ENCODE results near the gene CCDC88C. TPM values are rescaled to one million over a fixed set of nuclear protein-coding genes. Genes with fewer than 3 reads are reported as not detected.

Gene CCDC88C
- total and polyA plus RNA-seq, 2 experiments from 2014 or later: 23.6 to 60.7 TPM

DNA sequence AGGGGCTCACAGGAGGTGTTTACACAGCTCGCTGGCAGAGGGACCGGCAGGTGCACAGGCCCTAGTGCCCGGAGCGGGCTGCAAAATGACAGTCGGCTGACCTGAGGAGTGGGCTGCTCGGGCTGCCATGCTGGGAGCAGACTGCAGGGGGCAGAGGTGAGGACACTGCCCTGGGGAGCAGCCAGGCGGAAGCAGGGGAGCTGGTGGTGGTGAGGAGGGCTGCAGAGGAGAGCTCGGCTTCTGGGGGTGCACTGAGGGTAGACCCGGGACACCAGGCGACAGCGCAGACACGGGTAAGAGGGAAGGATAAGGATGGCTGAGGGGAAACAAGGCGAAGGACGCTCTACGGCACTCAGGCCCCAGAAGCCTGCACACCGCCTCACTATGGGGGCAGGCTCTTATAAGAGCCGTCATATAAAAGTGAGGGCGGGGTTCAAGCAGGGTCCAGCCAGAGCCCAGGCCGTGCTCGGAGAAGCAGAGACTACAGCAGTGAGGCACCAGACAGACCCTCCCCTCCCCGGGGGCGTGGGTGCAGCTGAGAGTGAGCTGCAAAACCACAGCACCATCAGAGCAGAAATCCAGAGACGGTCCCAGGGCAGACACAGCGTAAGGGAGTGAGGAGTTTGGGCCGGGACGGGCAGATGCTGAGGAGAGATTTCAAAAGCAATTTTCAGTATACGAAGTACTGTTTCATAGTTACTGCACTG, 62.5 kb downstream of the CCDC88C start:
- Histone ChIP-seq H3K79me2 (replicated peaks; ENCODE audit: insufficient read depth) (peaks cover 32% of the 10 kb centered on the region), H3F3A (replicated peaks; ENCODE audit: low read depth) (no peaks in the 10 kb centered on the region), H3K36me3 (ENCODE audit: insufficient read depth) (no peaks in the 10 kb centered on the region), H2AFZ (no peak overlapping the region), H4K20me1 (replicated peaks; ENCODE audit: insufficient read depth) (peaks cover 4% of the 10 kb centered on the region), H3K4me1 (ENCODE audit: insufficient read depth) (peaks cover 20% of the 10 kb centered on the region), H3K27ac (ENCODE audit: low read depth) (peak overlapping the region; percentile 50; the same call in 1 of the 2 replicates), H3K4me2 (no peak overlapping the region; the same call in 1 of the 2 replicates), H3K9me2 (ENCODE audit: insufficient read depth) (no peaks in the 10 kb centered on the region), H3K27me3 (ENCODE audit: insufficient read depth) (no peaks in the 10 kb centered on the region), H3K4me3 (no peak overlapping the region)
- H3K4me3 Mint-ChIP-seq: no peak overlapping the region
- H3K36me3 Mint-ChIP-seq (ENCODE audit: low read depth): peaks cover 7% of the 10 kb centered on the region; the same call in 2 of the 3 replicates
- H3K27ac Mint-ChIP-seq: peak overlapping the region; percentile 39; the same call in 1 of the 2 replicates
- H3K9me3 Mint-ChIP-seq: no peaks in the 10 kb centered on the region
- peak; percentile 82 for DNase-seq (ENCODE audit: low spot score)
- peak; percentile 84 for ATAC-seq
- peaks cover 46% of the 10 kb centered on the region for H3K4me1 Mint-ChIP-seq
- H3K27me3 Mint-ChIP-seq (ENCODE audit: insufficient read depth, low read depth, poor library complexity): peaks cover 9% of the 10 kb centered on the region
- TF ChIP-seq, protein P1, sequence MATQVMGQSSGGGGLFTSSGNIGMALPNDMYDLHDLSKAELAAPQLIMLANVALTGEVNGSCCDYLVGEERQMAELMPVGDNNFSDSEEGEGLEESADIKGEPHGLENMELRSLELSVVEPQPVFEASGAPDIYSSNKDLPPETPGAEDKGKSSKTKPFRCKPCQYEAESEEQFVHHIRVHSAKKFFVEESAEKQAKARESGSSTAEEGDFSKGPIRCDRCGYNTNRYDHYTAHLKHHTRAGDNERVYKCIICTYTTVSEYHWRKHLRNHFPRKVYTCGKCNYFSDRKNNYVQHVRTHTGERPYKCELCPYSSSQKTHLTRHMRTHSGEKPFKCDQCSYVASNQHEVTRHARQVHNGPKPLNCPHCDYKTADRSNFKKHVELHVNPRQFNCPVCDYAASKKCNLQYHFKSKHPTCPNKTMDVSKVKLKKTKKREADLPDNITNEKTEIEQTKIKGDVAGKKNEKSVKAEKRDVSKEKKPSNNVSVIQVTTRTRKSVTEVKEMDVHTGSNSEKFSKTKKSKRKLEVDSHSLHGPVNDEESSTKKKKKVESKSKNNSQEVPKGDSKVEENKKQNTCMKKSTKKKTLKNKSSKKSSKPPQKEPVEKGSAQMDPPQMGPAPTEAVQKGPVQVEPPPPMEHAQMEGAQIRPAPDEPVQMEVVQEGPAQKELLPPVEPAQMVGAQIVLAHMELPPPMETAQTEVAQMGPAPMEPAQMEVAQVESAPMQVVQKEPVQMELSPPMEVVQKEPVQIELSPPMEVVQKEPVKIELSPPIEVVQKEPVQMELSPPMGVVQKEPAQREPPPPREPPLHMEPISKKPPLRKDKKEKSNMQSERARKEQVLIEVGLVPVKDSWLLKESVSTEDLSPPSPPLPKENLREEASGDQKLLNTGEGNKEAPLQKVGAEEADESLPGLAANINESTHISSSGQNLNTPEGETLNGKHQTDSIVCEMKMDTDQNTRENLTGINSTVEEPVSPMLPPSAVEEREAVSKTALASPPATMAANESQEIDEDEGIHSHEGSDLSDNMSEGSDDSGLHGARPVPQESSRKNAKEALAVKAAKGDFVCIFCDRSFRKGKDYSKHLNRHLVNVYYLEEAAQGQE (IDR thresholded peaks at IDR 0.05; ENCODE audit: unreplicated experiment): no peak
- TF ChIP-seq, protein P2, sequence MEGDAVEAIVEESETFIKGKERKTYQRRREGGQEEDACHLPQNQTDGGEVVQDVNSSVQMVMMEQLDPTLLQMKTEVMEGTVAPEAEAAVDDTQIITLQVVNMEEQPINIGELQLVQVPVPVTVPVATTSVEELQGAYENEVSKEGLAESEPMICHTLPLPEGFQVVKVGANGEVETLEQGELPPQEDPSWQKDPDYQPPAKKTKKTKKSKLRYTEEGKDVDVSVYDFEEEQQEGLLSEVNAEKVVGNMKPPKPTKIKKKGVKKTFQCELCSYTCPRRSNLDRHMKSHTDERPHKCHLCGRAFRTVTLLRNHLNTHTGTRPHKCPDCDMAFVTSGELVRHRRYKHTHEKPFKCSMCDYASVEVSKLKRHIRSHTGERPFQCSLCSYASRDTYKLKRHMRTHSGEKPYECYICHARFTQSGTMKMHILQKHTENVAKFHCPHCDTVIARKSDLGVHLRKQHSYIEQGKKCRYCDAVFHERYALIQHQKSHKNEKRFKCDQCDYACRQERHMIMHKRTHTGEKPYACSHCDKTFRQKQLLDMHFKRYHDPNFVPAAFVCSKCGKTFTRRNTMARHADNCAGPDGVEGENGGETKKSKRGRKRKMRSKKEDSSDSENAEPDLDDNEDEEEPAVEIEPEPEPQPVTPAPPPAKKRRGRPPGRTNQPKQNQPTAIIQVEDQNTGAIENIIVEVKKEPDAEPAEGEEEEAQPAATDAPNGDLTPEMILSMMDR (conservative IDR thresholded peaks at IDR 0.05; ENCODE audit: low read depth in 2 of 2): peak; percentile 63 to 83
- TF ChIP-seq ZNF114 (CRISPR knock-in tag; IDR thresholded peaks at IDR 0.05): no peak
- no peak for TF ChIP-seq EZH2phosphoT487 (IDR thresholded peaks at IDR 0.05; ENCODE audit: unreplicated experiment)

DNA sequence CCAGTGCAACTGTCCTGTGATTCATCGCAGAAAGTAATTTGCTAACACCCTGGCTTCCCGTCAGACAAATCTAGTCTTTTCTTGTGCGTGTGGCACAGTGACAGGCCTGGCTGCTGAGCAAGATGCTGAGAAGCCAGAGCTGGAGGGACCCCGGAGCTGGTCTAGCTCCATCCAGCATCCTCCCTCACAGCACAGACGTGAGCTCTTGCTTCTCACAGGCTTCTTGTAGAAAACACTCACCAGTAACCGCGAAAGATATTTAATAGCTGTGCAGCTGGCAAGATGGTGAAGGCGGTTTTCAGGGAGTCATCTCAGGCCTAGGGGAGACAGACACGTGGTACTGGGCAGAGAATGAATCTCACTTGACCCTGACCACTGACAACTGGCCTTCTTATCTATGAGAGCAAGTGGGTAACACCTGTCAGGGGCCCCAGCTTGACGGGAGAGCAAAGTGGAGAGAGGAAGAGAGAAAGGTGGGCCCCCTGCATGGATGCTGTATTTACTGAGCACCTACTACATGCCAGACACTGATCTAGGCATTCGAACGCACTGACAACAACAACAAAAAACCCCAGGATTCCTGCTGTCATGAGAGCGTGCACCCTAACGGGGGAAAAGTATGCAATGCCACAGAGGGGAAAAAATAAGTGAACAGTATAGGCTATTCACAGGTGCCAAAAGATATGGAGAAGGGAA, 63.3 kb downstream of the CCDC88C start:
- no peak overlapping the region; the same call in 1 of the 2 replicates for H3K27ac Mint-ChIP-seq
- TF ChIP-seq JUNB (IDR thresholded peaks at IDR 0.05; ENCODE audit: unreplicated experiment) (no peak), ZNF114 (CRISPR knock-in tag; IDR thresholded peaks at IDR 0.05) (no peak), EZH2phosphoT487 (IDR thresholded peaks at IDR 0.05; ENCODE audit: unreplicated experiment) (no peak), EZH2 (IDR thresholded peaks at IDR 0.05; ENCODE audit: low read depth, unreplicated experiment) (no peak)
- TF ChIP-seq, protein P3, sequence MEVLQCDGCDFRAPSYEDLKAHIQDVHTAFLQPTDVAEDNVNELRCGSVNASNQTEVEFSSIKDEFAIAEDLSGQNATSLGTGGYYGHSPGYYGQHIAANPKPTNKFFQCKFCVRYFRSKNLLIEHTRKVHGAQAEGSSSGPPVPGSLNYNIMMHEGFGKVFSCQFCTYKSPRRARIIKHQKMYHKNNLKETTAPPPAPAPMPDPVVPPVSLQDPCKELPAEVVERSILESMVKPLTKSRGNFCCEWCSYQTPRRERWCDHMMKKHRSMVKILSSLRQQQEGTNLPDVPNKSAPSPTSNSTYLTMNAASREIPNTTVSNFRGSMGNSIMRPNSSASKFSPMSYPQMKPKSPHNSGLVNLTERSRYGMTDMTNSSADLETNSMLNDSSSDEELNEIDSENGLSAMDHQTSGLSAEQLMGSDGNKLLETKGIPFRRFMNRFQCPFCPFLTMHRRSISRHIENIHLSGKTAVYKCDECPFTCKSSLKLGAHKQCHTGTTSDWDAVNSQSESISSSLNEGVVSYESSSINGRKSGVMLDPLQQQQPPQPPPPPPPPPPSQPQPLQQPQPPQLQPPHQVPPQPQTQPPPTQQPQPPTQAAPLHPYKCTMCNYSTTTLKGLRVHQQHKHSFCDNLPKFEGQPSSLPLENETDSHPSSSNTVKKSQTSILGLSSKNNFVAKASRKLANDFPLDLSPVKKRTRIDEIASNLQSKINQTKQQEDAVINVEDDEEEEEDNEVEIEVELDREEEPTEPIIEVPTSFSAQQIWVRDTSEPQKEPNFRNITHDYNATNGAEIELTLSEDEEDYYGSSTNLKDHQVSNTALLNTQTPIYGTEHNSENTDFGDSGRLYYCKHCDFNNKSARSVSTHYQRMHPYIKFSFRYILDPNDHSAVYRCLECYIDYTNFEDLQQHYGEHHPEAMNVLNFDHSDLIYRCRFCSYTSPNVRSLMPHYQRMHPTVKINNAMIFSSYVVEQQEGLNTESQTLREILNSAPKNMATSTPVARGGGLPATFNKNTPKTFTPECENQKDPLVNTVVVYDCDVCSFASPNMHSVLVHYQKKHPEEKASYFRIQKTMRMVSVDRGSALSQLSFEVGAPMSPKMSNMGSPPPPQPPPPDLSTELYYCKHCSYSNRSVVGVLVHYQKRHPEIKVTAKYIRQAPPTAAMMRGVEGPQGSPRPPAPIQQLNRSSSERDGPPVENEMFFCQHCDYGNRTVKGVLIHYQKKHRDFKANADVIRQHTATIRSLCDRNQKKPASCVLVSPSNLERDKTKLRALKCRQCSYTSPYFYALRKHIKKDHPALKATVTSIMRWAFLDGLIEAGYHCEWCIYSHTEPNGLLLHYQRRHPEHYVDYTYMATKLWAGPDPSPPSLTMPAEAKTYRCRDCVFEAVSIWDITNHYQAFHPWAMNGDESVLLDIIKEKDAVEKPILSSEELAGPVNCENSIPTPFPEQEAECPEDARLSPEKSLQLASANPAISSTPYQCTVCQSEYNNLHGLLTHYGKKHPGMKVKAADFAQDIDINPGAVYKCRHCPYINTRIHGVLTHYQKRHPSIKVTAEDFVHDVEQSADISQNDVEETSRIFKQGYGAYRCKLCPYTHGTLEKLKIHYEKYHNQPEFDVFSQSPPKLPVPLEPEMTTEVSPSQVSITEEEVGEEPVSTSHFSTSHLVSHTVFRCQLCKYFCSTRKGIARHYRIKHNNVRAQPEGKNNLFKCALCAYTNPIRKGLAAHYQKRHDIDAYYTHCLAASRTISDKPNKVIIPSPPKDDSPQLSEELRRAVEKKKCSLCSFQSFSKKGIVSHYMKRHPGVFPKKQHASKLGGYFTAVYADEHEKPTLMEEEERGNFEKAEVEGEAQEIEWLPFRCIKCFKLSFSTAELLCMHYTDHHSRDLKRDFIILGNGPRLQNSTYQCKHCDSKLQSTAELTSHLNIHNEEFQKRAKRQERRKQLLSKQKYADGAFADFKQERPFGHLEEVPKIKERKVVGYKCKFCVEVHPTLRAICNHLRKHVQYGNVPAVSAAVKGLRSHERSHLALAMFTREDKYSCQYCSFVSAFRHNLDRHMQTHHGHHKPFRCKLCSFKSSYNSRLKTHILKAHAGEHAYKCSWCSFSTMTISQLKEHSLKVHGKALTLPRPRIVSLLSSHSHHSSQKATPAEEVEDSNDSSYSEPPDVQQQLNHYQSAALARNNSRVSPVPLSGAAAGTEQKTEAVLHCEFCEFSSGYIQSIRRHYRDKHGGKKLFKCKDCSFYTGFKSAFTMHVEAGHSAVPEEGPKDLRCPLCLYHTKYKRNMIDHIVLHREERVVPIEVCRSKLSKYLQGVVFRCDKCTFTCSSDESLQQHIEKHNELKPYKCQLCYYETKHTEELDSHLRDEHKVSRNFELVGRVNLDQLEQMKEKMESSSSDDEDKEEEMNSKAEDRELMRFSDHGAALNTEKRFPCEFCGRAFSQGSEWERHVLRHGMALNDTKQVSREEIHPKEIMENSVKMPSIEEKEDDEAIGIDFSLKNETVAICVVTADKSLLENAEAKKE (CRISPR knock-in tag; IDR thresholded peaks at IDR 0.05): no peak

More for the DNA sequence above, 63.3 kb downstream of the CCDC88C start:
- Histone ChIP-seq H3K79me2 (replicated peaks; ENCODE audit: insufficient read depth) (peaks cover 32% of the 10 kb centered on the region), H3K27ac (ENCODE audit: low read depth) (no peak overlapping the region), H3K27me3 (ENCODE audit: insufficient read depth) (no peaks in the 10 kb centered on the region), H2AFZ (no peak overlapping the region), H3K36me3 (ENCODE audit: insufficient read depth) (no peaks in the 10 kb centered on the region), H3K4me2 (no peak overlapping the region), H3F3A (replicated peaks; ENCODE audit: low read depth) (no peaks in the 10 kb centered on the region), H3K4me3 (no peak overlapping the region), H3K4me1 (ENCODE audit: insufficient read depth) (peaks cover 22% of the 10 kb centered on the region), H4K20me1 (replicated peaks; ENCODE audit: insufficient read depth) (peaks cover 4% of the 10 kb centered on the region), H3K9me2 (ENCODE audit: insufficient read depth) (no peaks in the 10 kb centered on the region)
- Mint-ChIP-seq H3K9me3 (no peaks in the 10 kb centered on the region), H3K36me3 (ENCODE audit: low read depth) (peaks cover 6% of the 10 kb centered on the region; the same call in 2 of the 3 replicates), H3K4me1 (peaks cover 48% of the 10 kb centered on the region), H3K4me3 (no peak overlapping the region; the same call in 2 of the 3 replicates), H3K27me3 (ENCODE audit: insufficient read depth, low read depth, poor library complexity) (peaks cover 9% of the 10 kb centered on the region)
- no peak for ATAC-seq
- no peak for DNase-seq (ENCODE audit: low spot score)
